NCI-H1048 (cell line): Measurements from ENCODE around the gene RHAG.
"Not testable (repeated sequence)": the region's sequence is repeated elsewhere in the genome, so short reads cannot be mapped to it uniquely, and the experiment has no call there.

ENCODE experiments used
- DNase-seq: peaks from one replicate; lab custom pipeline; 2025; lab: John Stamatoyannopoulos, UW

The RHAG gene

DNA sequence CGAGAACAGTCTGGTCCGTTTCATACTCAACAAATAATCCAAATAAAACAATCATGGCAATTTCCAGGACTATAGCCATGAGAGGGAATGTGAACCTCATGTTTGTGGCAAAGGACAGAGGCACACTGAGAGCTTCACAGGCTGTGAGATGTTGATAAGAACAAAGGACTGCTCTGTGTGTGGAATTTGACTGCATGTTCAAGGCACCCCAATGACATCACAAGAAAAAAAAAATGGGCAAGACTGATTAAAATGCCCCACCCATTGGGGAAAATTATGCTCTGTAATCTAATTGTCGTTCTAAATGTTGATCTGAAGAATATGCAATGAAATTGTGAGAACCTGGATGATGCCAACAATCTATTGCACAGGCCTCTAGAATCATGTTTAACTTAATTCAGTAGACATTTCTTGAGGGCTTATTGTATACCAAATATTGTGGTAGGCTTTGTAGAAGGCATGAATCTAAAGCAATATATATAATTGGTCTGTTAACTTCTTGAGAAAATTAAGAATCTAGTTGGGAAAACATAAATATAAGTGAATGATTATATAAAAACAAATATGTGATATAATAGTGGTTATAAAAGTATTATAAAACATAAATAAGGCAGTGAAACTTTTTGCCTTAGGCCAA, at the start of gene RHAG:
Gene RHAG, minus strand, starts transcription at position 127 of the 637 bp plus-strand sequence. Its CDS starts 27 bp downstream, at position 100.
- no peak for DNase-seq

DNA sequence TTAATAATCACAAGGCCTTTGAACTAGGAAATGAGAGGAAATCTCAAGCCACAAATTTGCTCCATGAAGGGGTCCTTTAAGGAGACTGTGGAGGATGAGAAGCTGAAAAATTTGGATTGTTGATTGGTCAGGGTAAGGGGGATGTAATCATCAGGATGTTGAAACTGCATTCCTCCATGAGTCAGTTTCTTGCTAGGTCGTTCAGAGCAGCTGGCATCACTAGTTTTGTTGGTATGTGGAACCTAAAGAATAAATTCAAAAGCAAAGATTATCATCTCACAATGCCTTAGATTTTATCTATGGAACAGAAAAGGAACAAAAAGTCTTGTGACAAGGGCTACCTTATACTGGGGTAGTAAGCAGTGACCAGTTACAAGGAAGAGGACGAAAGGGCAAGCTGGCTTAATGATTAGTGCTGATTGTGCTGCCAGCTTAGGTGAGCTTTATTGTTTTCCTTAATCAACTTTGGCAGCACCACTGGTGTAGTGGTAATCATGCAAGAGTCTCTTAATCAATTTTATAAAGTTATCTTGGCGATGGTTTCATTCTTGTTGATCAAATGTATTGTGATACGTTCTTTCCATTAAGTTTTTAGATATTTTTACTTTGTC, 40.1 kb upstream of the RHAG start:
- no peak for DNase-seq

DNA sequence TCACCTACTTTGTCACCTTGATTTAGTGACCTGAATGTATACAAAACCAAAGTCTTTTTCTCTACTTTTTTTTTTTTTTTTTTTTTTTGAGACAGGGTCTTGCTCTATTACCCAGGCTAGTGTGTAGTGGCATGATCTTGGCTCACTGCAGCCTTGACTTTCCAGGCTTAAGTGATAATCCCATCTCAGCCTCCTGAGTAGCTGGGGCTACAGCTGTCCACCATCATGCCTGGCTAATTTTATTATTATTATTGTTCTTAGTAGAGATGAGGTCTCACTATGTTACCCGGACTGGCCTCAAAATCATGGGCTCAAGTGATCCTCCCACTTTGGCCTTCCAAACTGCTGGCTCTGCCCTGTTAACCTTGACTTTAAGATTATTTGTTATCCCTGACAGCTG, 39.2 kb upstream of the RHAG start:
- no peak for DNase-seq

DNA sequence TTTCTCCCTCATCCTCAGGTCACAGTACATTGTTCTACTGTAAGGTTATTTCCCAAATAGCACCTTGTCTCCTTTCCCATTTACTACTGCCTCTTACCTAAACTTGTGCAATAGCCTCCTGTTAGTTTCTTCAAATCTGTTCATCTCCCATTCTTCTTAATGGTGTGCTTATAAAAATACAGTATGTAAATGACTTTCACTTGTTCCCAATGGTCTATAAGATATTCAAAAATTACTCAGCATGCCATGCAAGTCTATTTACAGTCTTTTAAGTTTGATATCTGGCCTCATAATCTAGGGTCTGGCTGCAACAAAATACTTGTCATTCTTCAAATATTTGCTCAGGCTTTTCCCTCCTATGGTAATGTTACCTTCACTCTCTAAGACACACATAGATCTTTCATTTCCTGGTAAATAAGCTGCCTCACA, 31.5 kb upstream of the RHAG start:
- DNase-seq = no peak

DNA sequence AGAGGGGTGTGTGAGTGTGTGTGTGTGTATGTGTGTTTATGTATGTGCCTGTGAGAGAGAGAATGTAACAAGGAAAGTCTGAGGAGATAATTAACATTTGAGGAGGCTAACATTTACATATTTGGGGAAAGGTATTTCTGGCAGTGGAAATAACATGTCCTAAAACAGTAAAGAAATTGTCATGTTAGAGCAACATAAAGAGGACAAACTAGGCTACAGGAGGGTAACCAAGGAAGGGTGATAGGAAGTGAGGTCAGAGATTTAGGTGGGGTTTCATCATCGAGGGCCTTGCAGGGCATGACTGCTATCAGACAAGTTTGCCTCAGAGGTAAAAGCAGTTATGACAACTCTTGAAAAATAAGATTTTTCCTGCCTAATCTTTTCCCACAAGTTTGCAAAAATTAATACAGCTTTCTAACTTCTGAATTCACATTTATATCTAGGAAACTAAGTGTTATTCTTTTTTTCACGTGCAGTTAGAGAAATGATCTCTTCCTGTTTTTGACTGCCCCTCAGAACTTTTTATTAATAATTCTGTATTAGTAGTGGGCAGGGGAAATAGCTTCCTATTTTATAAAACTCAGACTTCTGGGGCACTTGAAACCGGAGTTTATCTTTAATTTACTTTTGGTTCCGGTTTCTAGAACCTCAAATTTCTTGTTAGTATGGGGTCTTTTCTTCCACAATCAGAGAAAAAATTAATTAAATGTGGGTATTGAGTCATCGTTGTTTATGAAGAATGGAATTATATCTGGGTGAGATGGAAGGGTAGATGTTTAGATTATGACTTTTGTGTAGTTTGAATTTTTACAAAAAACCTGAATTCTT, 30.5 kb upstream of the RHAG start:
- no peak for DNase-seq

DNA sequence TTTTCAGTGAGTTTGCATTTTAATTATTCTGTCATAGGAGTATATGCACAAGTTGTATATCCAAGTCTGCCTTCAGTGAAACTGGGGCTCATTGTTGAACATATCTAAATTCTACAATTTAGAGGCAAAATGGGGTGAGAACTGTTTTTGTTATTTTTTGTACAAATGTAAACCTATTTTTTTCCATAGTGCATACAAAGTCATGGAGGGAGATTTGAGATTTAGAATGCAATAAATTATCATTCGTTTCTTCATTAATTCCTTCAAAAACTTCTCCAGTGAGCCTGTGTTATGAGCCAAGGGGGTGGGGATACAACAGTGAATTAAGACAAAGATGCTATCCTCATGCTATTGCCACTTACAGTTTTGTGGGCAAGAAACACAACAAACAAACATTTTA, 29.8 kb upstream of the RHAG start:
- no peak for DNase-seq

DNA sequence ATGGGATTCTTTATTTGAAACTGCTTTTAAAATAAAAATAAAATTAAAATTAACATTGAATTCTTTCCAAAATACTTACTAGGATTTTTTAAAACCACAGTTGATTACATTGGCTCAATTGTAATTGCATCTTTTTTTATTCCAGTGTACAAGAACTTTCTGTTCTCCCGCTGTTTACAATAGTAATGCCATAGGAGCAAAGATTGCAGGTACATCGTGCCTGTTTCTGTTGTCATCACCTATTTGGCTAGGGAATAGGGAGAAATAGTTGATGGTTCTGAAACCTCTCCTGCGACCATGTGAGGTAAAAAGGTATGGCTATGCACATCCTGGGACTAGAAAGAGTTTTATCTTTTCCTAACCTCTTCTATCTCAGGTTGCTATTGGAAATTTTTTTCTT, 28.2 kb upstream of the RHAG start:
- DNase-seq = no peak

DNA sequence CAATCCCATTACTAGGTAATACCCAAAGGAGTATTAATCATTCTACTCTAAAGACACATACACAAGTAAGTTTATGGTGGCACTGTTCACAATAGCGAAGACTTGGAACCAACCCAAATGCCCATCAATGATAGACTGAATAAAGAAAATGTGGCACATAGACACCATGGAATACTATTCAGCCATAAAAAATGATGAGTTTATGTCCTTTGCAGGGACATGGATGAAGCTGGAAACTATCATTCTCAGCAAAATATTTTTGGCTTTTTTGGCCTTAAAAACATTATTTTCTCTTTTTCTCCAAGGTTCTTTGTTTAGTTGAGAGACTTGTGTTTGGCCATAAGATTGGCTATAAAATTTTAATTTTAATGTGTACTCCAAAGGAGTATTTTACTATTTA, 27.4 kb upstream of the RHAG start:
- DNase-seq = not testable (repeated sequence)

DNA sequence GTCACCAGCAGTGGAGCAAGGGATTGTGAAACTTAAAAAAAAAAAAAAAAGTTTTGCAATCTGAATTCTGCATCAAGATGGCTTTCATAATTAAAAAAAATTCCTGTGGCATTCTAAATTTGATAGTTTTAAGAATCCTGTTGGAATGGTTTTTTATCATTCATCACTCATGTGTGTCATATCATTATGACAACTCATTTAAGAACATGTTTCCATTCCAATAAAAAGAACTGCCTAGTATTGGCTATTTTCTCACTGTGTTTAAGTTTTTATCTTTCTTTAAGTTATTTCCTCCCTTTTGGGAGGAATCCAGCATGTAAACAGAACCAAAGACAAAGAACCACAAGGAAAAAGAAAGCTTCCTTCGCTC, 26.2 kb upstream of the RHAG start:
- no peak for DNase-seq

DNA sequence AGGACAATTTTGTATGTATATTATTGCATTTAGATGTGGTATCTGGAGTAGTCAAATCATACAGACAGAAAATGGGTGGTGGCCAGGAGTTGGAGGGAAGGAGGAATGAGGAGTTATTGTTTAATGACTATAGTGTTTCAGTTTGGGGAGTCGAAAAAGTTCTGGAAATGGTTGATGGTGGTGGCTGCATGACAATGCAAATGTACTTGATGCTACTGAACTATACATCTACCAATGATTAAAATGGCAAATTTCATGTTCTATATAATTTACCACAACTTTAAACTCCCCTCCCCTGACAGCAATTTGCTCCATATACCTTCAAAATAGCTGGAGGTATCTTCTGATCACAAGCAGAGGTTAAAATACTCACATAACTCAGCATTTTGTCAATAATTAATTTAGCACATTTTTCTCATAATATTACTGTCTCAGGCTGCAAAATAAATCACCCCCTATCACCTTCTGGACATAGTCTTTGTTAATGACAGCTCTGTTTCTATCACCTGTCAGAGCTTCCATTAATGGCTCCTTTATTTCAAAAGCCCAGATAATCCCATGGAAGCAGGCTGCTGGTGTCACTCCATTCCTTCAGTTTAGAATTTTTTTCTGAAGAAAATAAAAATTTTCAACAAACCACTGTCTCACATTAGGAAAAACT, 25.7 kb upstream of the RHAG start:
- DNase-seq = no peak

DNA sequence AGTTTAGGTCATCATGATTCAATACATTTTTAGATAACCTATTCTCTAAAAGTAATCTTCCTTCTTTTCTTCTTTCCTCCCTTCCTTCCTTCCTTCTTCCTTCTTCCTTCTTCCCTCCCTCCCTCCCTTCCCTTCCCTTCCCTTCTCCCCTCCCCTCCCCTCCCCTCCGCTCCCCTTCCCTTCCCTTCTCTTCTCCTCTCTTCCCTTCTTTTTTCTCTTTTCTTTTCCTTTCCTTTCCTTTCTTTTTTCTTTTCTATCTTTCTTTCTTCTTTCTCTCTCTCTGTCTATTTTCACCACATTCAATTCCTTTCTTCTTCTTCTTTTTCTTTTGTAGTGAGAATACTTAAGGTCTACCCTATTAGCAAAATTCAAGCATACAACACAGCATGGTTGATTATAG, 17.3 kb upstream of the RHAG start:
- no peak for DNase-seq

DNA sequence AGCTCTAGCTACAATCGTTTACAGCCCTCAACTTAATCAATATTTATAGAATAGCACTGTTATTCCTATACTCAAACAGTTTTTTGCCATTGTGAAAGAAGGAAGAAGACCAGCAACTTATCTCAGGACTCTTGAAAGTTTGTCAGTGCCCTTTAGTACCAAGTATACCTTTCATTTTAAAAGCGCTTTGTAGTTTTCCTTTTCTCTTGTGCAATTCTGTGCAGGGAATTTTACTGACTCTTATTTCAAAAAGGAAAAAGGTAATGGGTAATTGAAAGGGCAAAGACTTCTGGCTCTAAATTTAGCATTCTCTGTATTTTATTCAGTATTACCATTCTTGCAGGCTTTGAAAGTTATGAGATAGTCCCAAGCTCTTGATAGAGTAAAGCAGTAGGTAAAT, 16.8 kb upstream of the RHAG start:
- no peak for DNase-seq

DNA sequence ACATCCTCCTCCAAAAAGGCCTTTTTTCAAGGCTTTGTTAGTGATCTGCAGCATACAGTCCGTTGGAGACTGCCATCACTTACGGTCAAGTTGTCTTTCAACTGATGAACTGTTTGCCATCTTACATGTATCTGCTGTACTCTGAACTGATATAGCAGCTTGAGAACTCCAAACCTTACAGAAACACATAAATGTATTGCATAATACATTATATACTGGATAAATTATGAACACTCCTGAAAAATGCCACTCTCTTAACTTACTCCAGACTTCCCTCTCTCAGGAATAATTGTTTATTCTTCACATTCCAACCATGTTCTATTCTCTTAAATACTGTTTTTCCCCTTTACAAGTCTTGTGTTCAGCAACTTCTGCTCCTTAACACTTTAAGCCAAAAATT, 14.6 kb upstream of the RHAG start:
- DNase-seq = no peak

DNA sequence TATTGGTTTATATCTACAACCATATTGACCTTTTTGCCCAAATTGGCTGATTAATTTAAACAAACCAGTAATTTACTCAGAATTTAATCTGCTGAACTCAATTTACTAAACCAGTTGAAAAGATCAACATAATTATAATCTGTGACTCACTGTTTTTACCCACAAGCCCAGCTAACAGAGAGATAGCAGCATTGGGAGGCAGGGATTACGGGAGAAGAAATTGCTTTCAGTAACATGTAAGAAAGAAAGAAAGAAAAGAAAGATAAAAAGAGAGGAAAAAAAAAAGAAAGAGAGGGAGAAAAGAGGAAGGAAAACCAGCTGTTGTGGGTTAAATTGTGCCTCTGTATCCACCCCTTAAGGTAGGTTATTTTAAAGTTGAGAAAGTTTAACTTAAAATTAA, 13.3 kb upstream of the RHAG start:
- no peak for DNase-seq

DNA sequence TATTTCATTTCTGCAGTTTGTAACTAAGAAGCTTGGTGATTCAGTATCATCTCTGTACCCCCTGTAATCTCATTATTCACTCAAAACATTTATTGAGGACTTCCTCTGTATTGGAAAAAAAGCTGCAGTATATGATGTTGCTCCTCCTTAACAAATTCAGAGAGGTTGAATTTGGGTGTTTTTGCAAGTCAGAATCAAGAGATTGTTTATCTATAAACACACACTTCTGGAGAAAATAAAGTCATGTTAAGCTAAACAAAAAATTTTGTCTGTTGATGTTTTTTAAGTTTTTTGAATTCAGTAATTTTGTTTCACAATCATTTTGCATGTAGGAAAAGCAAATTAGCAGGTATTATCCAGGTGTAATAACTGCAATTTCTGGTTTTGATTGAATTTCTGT, 11.4 kb upstream of the RHAG start:
- DNase-seq = no peak

DNA sequence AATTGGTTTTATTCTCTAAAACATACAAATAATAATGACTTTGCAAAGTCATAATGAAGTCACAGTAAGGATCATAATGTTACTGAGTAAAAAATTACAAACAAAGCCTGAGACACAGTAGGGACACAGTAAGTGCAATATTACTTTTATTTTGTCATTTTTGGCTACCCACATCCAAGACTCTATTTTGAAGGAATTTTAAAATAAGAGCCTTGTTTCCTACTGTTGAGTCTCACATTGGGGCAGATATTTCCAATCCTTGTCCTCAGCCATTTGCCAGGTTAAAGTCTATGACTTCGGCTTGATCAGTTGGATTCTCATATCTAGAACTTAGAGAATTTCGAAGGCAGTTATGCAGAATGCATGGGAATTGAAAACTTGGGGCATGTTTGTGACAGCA, 10.8 kb upstream of the RHAG start:
- no peak for DNase-seq

DNA sequence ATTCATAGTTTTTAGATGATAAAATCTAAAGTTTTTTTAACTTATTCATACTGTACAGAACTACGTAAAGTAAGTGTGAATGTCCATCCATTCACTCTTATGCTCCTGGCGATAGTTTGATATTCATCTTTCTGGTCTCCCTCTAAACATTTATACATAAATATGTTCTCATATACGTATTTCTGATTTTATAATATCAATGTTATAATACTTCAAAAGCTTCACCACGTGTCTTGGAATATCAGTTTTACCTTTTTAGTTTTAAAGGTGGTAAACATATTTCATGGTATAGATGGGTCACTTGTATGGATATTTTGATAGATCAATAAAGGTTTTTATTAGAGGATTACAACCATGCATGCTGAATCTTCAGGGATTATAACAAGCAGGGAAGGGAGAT, 10.3 kb upstream of the RHAG start:
- DNase-seq = no peak

DNA sequence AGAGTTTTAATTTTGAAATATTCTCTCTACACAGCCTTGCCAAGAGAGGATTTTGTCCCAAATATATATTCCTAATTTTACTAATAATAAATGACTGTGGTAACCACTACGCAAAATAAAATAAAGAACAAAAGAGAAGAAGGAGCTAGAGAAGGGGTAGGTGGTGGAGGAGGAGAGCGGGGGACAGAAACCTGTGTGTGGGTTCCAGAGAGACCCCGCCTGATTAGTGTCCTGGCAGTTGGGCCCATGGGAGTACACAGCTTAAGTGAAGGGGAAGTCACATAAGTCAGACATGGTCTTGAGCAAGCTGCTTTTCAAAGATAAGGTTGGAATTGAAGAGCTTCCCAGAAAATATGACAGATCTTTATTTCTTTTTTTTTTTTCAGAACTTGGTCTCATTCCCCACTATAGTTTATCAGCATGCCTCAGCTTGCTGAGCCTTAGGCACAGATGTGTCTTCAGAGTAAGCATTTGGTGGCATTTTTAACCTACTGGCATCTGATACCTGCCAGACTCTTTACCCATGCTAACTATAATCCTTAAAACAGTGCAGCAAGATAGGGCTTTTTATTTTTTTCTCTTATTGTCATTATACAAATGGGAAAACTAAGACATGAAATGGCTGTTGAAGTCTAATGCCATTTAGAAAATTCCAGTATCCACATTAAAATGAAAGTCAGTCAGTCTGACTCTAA, 9.6 kb upstream of the RHAG start:
- no peak for DNase-seq

DNA sequence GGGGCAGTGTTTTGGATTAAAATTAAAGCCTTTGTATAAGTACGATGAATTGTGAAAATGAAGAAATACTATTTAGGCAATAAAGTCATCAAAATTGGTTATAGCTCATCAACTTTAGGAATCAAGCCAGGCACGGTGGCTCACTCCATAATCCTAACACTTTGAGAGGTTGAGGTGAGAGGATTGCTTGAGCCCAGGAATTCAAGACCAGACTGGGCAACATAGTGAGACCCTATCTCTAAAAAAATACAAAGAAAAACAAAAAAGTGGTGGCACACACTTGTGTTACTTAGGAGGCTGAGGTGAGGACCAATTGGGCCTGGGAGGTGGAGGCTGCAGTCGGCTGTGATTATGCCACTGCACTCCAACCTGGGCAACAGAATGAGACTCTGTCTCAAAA, 8.5 kb upstream of the RHAG start:
- no peak for DNase-seq

DNA sequence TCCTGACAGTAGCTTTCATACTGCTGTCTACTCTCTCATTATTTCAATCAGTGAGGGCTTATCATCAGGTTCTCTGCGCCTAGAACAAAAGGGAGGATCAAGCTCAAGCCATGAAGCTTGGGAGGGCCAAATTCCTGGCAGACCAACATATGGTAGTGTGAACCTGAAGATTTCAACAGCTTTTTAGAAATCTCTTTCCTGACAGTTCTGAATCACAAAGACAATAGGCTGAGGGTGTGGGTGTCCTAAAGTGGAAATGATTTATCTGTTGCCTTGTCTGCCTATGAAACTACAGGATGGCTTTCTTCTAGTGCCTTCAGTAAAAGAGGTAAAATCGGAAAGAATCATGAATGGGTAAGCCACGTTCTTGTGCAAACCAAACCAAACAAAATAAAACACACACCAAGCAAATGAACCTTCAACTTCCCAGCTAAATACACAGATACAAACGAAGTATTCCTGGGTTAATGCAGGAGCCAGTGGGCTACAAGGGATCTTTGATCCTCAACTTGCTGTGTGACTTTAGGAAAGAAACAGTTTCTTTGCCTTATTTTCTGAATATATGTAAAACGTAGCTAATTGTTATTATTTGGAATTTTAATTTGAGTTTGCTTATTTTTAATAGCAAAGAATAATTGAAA, 2.7 kb upstream of the RHAG start:
- DNase-seq = no peak

DNA sequence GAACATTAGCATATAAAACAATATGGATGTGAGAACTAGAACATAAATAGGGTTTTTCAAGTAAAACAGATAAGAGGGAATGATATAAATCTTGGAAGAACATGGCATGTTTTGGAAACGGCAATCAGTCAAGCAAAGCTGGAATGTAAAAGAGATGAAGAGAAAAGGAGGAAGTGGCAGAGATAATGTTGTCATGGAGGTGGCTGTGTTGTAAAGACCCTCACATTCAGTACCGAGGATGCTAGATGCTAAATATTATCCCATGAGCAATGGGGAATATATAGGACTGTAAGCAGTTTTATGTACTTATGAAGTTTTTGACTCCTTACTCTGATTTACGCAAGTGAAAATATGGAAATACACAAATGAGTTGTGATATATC, 702 bp upstream of the RHAG start:
- no peak for DNase-seq
